SJSA1 (cell line): ENCODE results near the gene PSME3. TPM values are rescaled to one million over a fixed set of nuclear protein-coding genes. Genes with fewer than 3 reads are reported as not detected.
"Not testable (repeated sequence)": the region's sequence is repeated elsewhere in the genome, so short reads cannot be mapped to it uniquely, and the experiment has no call there.

Experiments used
- DNase-seq, 2 experiments: peaks; one replicate each; pipeline ENCODE4 v3.0.0-alpha.2; 2015 to 2020; ENCODE audit warnings: low spot score in 2 of 2, low read depth in 1 of 2
- H3K27ac ChIP-seq: fragments of 250-450 bp; sonication (Bioruptor Pico); 2 replicates; pipeline ENCODE4 v1.5.1; 2020; ENCODE audit warnings: mild to moderate bottlenecking, moderate library complexity
- H3K27me3 ChIP-seq: fragments of 250-450 bp; sonication (Bioruptor Pico); replicated peaks from 2 replicates; pipeline ENCODE4 v1.5.1; 2020; ENCODE audit warnings: mild to moderate bottlenecking, moderate library complexity
- H3K36me3 ChIP-seq: fragments of 250-450 bp; sonication (Bioruptor Pico); 2 replicates; pipeline ENCODE4 v1.5.1; 2020; ENCODE audit warnings: mild to moderate bottlenecking
- H3K4me1 ChIP-seq: fragments of 250-450 bp; sonication (Bioruptor Pico); replicated peaks from 2 replicates; pipeline ENCODE4 v1.6.1; 2021; ENCODE audit warnings: mild to moderate bottlenecking
- H3K4me3 ChIP-seq: fragments of 250-450 bp; sonication (Bioruptor Pico); 2 replicates; pipeline ENCODE4 v1.5.1; 2020; ENCODE audit warnings: mild to moderate bottlenecking
- H3K9me3 ChIP-seq: fragments of 250-450 bp; sonication (Bioruptor Pico); replicated peaks from 2 replicates; pipeline ENCODE4 v1.5.1; 2020; ENCODE audit warnings: mild to moderate bottlenecking
- total RNA-seq: library from RNA; depleted of rRNA; stranded (reverse); fragments of >200 nt; shearing (Covaris generic); gene quantifications from 2 replicates; pipeline ENCODE4 v1.2.3, GENCODE V29; 2014; rRNA removed

Gene PSME3
- total RNA-seq, 1 experiment from 2014 or later, result 109 TPM

DNA sequence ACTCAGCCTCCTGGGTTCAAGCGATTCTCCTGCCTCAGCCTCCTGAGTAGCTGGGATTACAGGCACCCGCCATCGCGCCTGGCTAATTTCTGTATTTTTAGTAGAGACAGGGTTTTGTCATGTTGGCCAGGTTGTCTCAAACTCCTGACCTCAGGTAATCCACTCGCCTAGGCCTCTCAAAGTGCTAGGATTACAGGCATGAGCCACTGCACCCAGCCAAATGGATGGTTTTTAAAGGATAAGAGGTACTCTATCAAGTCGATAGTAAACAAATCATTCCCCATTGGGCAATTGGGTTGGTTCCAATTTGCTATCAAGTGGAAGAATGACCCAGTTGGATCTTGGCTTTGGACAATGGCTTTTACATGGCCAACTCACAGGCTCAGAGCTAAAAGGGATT, 48.5 kb downstream of the PSME3 start:
- peaks cover 16% of the 10 kb centered on the region for H3K27me3 ChIP-seq
- not testable (repeated sequence) for H3K4me1 ChIP-seq, H3K36me3 ChIP-seq, H3K27ac ChIP-seq, DNase-seq, H3K4me3 ChIP-seq, H3K9me3 ChIP-seq

DNA sequence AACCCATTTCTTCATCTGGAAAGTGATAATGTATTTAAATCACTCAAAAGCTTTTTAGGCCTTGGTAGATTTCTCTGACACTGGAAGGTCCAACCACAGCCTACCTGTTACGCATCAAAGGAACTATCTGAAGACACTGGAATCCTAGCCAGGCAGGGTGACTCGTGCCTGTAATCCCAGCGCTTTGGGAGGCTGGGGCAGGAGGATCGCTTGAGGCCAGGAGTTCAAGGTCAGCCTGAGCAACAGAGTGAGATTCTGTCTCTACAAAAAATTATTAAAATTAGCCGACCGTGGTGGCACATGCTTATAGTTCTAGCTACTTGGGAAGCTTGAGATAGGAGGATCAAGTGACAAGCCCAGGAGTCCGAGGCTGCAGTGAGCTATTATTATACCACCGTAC, 49.0 kb downstream of the PSME3 start:
- H3K4me3 ChIP-seq, result no peak overlapping the region
- H3K36me3 ChIP-seq, result no peaks in the 10 kb centered on the region
- H3K9me3 ChIP-seq, result no peaks in the 10 kb centered on the region
- H3K27me3 ChIP-seq, result peaks cover 11% of the 10 kb centered on the region
- DNase-seq, result no peak
- no peaks in the 10 kb centered on the region for H3K4me1 ChIP-seq
- H3K27ac ChIP-seq, result no peak overlapping the region

DNA sequence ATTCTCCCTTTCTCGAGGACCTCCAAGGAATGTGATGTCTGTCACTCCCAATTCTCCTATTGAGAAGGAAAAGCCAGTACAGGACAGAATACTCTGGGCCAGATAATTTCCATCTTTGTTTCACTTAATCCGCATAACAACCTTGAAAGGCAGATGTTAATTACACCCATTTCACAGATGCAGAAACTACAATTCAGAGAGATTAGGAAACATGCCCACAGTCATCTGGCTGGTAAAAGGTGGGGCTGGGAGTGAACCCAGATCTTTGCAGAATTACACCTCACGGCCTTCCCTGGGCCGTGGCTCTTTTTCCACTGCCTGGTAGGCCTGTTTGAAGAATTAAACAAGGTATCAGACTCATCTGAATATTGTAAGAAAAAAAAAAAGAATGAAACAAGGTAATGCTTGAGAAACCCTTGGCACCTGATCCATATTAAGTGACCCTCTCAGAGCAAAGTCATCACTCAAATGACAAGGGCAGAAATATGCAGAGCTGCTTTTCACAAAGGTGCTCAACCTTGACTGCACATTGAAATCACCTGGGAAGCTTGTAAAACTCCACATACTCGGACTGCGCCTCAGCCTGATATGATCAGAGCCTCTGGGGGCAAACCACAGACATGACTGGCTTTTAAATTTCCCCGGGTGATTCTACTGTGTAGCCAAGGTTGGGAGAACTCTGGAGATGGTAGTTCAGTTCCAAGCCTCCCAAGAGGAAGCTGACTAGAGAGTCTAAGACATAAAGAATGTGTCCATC, 50.8 kb downstream of the PSME3 start:
- no peak for DNase-seq
- Histone ChIP-seq H3K36me3 (no peaks in the 10 kb centered on the region), H3K9me3 (no peaks in the 10 kb centered on the region), H3K4me1 (no peaks in the 10 kb centered on the region), H3K27ac (no peak overlapping the region), H3K27me3 (no peaks in the 10 kb centered on the region), H3K4me3 (no peak overlapping the region)

DNA sequence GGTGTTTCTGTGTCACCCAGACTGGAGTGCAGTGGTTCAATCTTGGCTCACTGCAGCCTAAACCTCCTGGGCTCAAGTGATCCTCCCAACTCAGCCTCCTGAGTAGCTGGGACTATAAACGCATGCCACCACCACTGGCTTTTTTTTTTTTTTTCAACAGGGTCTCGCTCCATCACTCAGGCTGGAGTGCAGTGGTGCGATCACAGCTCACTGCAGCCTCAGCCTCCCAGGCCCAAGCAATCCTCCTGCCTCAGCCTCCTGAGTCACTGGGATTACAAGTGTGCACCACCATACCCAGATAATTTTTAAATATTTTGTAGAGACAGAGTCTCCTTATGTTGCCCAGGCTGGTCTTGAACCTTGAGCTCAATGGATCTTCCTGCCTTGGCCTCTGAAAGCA, 52.6 kb downstream of the PSME3 start:
- not testable (repeated sequence) for DNase-seq, H3K4me3 ChIP-seq, H3K4me1 ChIP-seq, H3K27me3 ChIP-seq, H3K27ac ChIP-seq, H3K9me3 ChIP-seq, H3K36me3 ChIP-seq

DNA sequence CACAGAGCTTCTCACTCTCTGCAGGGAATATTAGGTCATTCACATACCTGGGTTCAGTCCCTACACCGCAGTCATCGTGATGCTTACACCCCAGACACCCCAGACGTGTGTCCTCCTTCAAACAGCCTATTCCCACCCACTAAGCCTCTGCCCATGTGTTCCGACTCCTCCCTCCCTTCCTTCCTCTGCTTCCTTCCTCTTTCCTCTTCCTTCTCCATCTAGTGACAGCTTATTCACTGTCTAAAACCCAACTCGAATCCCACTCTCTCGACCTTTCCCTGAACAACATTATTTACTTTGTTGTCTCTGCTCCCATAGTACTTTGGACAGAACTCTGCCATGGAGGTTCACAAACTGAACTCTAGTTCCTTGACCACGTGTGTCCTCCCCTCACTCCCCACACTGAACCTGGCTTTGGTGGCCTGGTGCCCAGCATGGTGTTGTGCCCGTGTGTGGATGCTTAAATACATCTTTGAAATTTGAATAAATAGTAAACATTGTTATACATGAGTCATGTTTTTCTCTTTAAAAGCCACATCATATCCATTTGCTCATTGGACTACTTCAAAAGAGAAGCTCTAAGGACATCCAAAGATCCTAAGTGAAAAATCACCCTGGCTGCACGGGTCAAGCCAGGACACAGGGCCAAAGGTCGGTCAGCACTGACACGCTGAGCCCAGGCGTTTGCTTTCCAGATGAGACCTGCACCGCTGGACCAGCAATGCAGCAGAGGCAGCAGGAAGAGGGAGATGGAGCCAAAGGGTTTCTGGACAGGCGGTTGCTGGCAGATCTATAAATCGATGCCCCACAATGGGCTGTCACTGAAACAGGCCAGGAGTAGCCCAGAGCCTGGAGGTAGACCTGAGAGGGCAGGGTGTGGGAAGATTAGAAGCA, 53.3 kb downstream of the PSME3 start:
- Histone ChIP-seq H3K9me3 (no peaks in the 10 kb centered on the region), H3K36me3 (no peaks in the 10 kb centered on the region), H3K4me1 (no peaks in the 10 kb centered on the region), H3K4me3 (no peak overlapping the region), H3K27ac (no peak overlapping the region), H3K27me3 (no peaks in the 10 kb centered on the region)
- no peak for DNase-seq

DNA sequence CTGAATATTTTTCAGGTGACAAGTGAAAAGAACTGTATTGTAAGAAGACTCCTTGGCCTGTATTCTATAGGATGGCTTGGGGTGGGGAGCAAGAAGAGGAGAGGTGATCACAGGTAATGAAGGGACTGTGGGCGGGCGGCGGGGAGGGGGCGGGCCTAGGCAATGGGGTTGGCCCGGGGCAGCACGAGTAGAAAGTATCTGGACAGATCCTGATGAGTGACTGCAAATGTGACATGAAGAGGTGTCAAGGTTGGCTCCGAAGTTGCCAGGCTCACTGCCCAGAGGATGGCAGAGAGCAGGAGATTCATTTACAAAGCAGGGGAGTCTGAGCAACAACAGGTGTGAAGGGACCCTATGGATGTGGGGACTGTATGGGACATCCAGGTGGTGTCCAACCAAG, 56.6 kb downstream of the PSME3 start:
- Histone ChIP-seq H3K27ac (no peak overlapping the region), H3K4me1 (no peaks in the 10 kb centered on the region), H3K9me3 (no peaks in the 10 kb centered on the region), H3K27me3 (no peaks in the 10 kb centered on the region), H3K4me3 (no peak overlapping the region), H3K36me3 (no peaks in the 10 kb centered on the region)
- DNase-seq, result no peak

DNA sequence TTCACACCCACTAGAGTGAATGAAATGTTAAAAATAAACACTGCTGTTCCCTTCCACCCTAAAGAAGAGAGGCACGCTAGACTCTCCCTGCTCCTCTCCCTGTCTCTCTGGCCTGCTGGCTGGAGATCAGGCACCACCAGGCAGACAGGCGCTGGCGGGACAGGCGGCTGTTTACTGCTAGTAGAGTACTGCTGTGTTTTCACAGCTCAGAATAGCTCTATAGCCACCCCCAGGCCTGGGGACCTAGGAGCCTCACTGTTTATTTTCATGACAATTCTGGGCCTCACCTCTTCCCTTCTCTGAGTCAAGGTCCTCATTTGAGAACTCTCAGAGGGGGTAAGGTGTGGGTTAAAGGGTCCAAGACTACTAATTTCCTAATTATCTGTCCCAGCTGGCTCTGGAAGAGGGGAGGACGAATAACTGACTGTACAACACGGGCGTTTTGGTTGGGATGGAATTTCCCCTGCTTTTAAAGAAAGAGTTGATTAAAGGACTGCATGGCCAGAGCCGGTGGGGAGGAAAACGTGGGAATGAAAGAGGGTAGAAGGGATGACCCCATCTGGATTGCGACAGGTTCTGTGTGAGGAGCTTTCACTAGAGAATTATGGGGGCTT, 58.4 kb downstream of the PSME3 start:
- no peaks in the 10 kb centered on the region for H3K36me3 ChIP-seq
- no peak for DNase-seq
- no peaks in the 10 kb centered on the region for H3K9me3 ChIP-seq
- peaks cover 6% of the 10 kb centered on the region; the same call in 1 of the 2 replicates for H3K4me1 ChIP-seq
- no peaks in the 10 kb centered on the region for H3K27me3 ChIP-seq
- no peak overlapping the region for H3K27ac ChIP-seq
- no peak overlapping the region for H3K4me3 ChIP-seq

DNA sequence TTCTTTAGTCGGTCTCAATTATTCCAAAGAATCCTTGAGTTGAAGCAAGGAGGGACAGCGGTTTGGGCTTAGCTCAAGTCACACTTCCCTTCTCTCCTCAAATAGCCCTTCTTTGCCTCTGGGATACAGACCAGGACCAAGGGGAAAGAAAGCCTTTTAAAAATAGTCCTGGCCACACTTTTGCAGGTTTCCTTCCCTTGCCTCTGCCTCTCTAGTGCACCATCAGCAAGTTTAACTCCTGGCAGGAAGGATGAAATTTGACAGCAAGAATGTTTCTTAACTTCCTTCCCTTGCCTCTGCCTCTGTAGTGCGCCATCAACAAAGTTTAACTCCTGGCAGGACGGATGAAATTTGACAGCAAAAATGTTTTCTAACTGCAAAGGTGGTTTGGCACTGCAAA, 60.2 kb downstream of the PSME3 start:
- Histone ChIP-seq H3K9me3 (no peaks in the 10 kb centered on the region), H3K4me1 (peaks cover 6% of the 10 kb centered on the region; the same call in 1 of the 2 replicates), H3K4me3 (no peak overlapping the region), H3K36me3 (no peaks in the 10 kb centered on the region), H3K27me3 (no peaks in the 10 kb centered on the region), H3K27ac (no peak overlapping the region)
- DNase-seq, result no peak

Other genes starting within 250 kb of the PSME3 start
- gene RETREG3, start 224.0 kb upstream of the PSME3 start, total RNA-seq, result 27.0 and 30.4 TPM in 2 replicates
- 45.5 and 81.4 TPM in 2 replicates for gene TUBG1, start 223.7 kb upstream of the PSME3 start, total RNA-seq
- gene TUBG2, start 174.1 kb upstream of the PSME3 start, total RNA-seq, result 0.92 and 3.5 TPM in 2 replicates
- gene PLEKHH3, start 156.4 kb upstream of the PSME3 start, total RNA-seq, result 3.8 and 8.8 TPM in 2 replicates
- gene CCR10, start 151.6 kb upstream of the PSME3 start, total RNA-seq, result not detected in 2 replicates
- 0.34 and 1.1 TPM in 2 replicates for gene CNTNAP1, start 150.9 kb upstream of the PSME3 start, total RNA-seq
- gene EZH1, start 88.4 kb upstream of the PSME3 start, total RNA-seq, result 5.2 and 16.3 TPM in 2 replicates
- gene RAMP2, start 72.2 kb upstream of the PSME3 start, total RNA-seq, result not detected in 2 replicates
- 57.2 and 101 TPM in 2 replicates for gene VPS25, start 59.9 kb upstream of the PSME3 start, total RNA-seq
- gene WNK4, start 52.8 kb upstream of the PSME3 start, total RNA-seq, result 0.25 TPM in 1 of 2 replicates, not detected in the other
- gene COA3, start 34.7 kb upstream of the PSME3 start, total RNA-seq, result 85.0 and 110 TPM in 2 replicates
- 0.18 TPM in 1 of 2 replicates, not detected in the other for gene CNTD1, start 34.5 kb upstream of the PSME3 start, total RNA-seq
- 69.9 and 87.8 TPM in 2 replicates for gene BECN1, start 9.1 kb upstream of the PSME3 start, total RNA-seq
- 0.42 TPM in 1 of 2 replicates, not detected in the other for gene AOC2, start 11.2 kb downstream of the PSME3 start, total RNA-seq
- gene AOC3, start 17.8 kb downstream of the PSME3 start, total RNA-seq, result not detected in 2 replicates
- gene G6PC1, start 67.4 kb downstream of the PSME3 start, total RNA-seq, result not detected in 2 replicates
- gene AARSD1, start 131.1 kb downstream of the PSME3 start, total RNA-seq, result 29.8 and 59.7 TPM in 2 replicates
- gene PTGES3L, start 146.7 kb downstream of the PSME3 start, total RNA-seq, result 1.2 and 2.1 TPM in 2 replicates
- 5.7 and 17.0 TPM in 2 replicates for gene RUNDC1, start 147.2 kb downstream of the PSME3 start, total RNA-seq
- 605 and 1,189 TPM in 2 replicates for gene RPL27, start 165.0 kb downstream of the PSME3 start, total RNA-seq
- 16.4 and 17.7 TPM in 2 replicates for gene IFI35, start 173.4 kb downstream of the PSME3 start, total RNA-seq
- gene VAT1, start 189.0 kb downstream of the PSME3 start, total RNA-seq, result 125 and 144 TPM in 2 replicates
- 0.03 TPM in 1 of 2 replicates, not detected in the other for gene RND2, start 191.8 kb downstream of the PSME3 start, total RNA-seq